NB4 (cell line): ENCODE data around the gene EPGN.

Experiments used
- DNase-seq: peaks from one replicate; pipeline ENCODE4 v3.0.0; 2010; ENCODE audit warnings: low read depth
- H3K4me3 ChIP-seq: one replicate; pipeline ENCODE4 v1.5.1; 2011; ENCODE audit warnings: mild to moderate bottlenecking, low read depth, low read length, moderate library complexity
- MYC ChIP-seq: IDR thresholded peaks from 2 replicates; pipeline ENCODE4 v1.6.1; 2011; ENCODE audit warnings: low read depth, low read length
- POLR2A ChIP-seq: IDR thresholded peaks from 2 replicates; pipeline ENCODE4 v1.6.1; 2011; ENCODE audit warnings: mild to moderate bottlenecking; ENCODE audit not compliant: insufficient read length; ENCODE audit errors: extremely low read depth
- TF ChIP-seq, protein P1 (sequence below): IDR thresholded peaks from 2 replicates; pipeline ENCODE4 v1.6.1; 2011; ENCODE audit warnings: low read depth, low read length
- TF ChIP-seq, protein P2 (sequence below): IDR thresholded peaks from one replicate; pipeline ENCODE4 v1.5.1; 2012; ENCODE audit warnings: low read depth, low read length

EPGN gene

DNA sequence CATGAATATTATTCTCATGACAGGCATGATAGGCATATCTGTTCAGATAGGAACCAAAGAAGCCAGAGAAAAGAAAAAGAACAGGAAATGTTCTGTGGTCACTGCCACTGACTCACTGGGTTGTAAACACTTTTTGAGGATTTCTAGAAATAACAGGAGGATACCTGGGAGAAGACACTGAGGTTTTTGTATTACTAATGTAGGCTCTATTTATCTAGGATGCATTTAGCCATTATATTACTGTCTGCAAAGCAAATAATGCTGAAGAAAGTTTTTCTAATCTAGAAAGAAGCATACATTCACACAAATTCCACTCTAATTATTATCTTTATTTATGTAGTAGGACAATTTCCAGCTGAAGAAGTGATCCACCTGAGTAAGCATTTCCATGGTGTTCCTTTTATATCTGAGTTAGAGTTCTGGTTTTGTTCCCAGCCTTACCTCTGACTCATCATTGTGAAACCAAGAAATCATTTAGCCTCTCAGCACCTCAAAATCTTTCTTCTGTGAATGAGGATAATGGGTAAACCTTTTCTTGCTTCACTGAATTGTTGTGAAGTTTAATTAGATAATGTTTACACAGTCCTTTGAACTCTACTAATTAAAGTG, 40.2 kb upstream of the EPGN start:
- DNase-seq, result no peak
- no peak overlapping the region for H3K4me3 ChIP-seq
- TF ChIP-seq, protein P1, sequence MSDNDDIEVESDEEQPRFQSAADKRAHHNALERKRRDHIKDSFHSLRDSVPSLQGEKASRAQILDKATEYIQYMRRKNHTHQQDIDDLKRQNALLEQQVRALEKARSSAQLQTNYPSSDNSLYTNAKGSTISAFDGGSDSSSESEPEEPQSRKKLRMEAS, result no peak
- no peak for TF ChIP-seq MYC
- TF ChIP-seq POLR2A, result no peak

DNA sequence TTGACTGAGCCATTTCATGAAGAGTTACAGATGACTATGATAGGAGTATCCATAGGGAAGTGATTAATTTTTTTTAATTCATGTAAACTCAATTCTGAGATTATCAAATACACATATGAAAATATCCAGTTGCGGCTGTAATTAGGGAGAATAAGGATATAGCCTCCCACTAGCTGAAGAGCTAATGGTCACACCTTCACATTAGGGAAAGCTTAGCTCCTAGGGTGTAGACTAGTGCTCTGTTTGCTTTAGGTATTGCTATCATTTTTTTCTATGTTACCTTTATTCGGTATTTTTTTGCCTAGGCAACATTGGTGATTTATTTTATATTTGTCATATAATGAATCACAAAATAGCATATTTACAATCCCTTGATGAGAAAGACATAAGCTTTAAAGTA, 39.6 kb upstream of the EPGN start:
- no peak overlapping the region for H3K4me3 ChIP-seq
- TF ChIP-seq, protein P2, sequence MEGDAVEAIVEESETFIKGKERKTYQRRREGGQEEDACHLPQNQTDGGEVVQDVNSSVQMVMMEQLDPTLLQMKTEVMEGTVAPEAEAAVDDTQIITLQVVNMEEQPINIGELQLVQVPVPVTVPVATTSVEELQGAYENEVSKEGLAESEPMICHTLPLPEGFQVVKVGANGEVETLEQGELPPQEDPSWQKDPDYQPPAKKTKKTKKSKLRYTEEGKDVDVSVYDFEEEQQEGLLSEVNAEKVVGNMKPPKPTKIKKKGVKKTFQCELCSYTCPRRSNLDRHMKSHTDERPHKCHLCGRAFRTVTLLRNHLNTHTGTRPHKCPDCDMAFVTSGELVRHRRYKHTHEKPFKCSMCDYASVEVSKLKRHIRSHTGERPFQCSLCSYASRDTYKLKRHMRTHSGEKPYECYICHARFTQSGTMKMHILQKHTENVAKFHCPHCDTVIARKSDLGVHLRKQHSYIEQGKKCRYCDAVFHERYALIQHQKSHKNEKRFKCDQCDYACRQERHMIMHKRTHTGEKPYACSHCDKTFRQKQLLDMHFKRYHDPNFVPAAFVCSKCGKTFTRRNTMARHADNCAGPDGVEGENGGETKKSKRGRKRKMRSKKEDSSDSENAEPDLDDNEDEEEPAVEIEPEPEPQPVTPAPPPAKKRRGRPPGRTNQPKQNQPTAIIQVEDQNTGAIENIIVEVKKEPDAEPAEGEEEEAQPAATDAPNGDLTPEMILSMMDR, result no peak
- TF ChIP-seq POLR2A (no peak), MYC (no peak)
- TF ChIP-seq, protein P1, result no peak
- DNase-seq, result no peak

DNA sequence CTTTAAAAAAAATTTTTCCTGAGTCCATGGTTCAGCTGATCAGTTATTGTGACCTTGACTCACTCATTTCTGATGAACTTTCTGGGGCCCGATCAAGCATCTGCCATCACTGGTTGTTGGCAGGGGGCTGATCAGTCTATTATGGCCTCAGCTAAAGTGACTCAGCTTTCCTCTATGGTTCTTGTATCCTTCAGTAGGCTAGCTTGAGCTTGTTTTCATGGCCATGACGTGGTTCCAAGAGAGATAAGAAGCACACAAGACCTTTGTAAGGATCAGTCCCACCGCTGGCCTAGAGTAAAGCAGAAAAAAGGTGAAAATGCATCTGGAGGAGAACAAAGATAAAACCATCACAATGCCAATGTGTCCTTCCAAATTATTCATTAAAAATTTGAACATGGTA, 29.8 kb upstream of the EPGN start:
- no peak for DNase-seq
- no peak overlapping the region for H3K4me3 ChIP-seq
- TF ChIP-seq, protein P1, result no peak
- TF ChIP-seq, protein P2, result no peak
- TF ChIP-seq MYC (no peak), POLR2A (no peak)

DNA sequence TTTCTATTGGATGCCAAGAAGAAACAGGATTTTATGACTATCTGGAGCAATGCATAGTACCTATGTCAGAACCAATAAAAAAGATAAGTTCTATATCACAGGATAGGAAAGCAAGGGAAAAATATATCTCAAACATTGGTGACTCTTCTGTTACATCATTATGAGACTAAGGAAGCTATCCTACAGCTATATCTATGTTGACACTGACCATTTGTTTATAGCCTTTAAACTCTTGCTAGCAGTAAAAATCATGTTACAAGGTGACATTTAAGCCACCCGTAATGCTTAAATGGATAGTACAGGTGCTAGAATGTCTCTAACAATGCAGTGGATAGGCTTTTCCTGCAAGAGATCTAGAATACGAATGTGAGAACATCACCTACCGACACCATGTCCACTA, 28.6 kb upstream of the EPGN start:
- TF ChIP-seq MYC (no peak), POLR2A (no peak)
- TF ChIP-seq, protein P2, result no peak
- TF ChIP-seq, protein P1, result no peak
- DNase-seq, result no peak

DNA sequence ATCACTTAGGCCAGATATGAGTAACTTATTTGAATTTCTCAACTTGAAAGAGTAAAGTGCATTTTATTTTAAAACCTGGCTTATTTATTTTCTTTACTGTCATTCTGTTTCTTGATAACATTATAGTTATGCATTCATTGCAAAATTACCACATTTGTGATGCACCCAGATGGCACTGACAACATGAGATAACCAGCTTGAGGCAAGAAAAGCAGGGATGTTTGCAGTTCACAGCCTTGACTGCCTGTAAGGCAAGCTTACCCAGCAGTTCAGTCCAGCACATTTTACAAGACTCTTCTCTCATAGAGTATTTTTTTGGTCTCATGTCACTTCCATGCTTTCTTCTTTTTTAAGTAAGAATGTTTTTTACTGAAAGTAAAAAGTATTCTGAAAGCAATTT, 25.3 kb upstream of the EPGN start:
- DNase-seq, result no peak
- H3K4me3 ChIP-seq, result no peak overlapping the region
- TF ChIP-seq POLR2A, result no peak
- TF ChIP-seq, protein P2, result no peak
- TF ChIP-seq, protein P1, result no peak
- no peak for TF ChIP-seq MYC

More for the DNA sequence above, 28.6 kb upstream of the EPGN start:
- no peak overlapping the region for H3K4me3 ChIP-seq

DNA sequence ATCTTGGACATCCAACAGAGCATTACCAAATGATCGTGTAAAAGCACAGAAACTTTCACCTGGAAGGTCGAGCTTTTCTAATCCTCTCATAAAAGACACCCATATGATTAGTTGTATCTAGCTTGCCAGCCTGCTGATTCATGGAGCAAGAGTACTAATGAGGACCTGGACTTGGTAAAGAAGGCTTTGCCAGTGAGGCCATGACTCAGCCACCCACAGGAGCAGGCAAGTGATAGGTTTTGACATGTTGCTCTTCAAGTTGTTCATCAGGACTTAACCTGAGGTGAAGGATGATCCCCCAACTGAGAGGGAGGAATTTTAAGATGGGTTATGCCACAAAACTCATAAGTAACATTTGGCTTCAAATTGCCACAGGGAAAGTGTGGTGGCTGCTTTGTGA, 24.7 kb upstream of the EPGN start:
- TF ChIP-seq, protein P2, result no peak
- TF ChIP-seq MYC (no peak), POLR2A (no peak)
- TF ChIP-seq, protein P1, result no peak
- no peak overlapping the region for H3K4me3 ChIP-seq
- DNase-seq, result no peak
